Measurements from ENCODE around the gene C1orf210. TPM values are rescaled to one million over a fixed set of nuclear protein-coding genes. Genes with fewer than 3 reads are reported as not detected.

The C1orf210 gene
- total and polyA plus RNA-seq, 2 of the 13 experiments (the other 11 are each of a cell fraction or from before 2014, with no cell fraction given) = 0.49 to 5.1 TPM

DNA sequence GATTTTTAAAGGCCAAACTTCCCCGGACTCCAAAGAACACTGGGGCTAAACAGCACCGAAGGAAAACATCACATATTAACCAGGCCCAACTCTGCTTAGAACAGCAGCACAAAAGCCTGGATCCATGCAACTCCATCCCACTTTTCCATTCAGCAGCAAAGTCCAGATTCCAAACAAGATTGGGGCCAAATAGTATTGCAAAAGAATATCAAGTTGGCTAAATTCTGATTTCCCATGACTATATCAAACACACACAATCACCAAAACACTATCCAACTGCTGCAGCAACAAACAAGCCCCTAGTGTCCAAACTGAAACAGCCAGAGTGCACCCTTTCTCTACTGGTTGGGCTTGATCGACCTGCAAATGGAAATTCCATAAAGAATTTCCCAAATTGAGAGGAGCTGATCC lies 35.0 kb downstream of the C1orf210 start:
- intact Hi-C loops (cut with micrococcal nuclease; ENCODE audit: unreplicated experiment) (no loop called here), in situ Hi-C loops (cut with HindIII; ENCODE audit: extremely low pct_ligation_motif_present, low pct_unique_long_range_greater_than_20kb) (no loop called here)
- Histone ChIP-seq H3K4me1 (ENCODE audit: insufficient read depth, low read length) (peaks cover 13% of the 10 kb centered on the region; the same call in 1 of the 2 replicates), H3K79me2 (ENCODE audit: insufficient read depth, low read length) (no peaks in the 10 kb centered on the region), H3K4me3 (replicated peaks in 1 of 3; ENCODE audit: insufficient read depth in 1 of 3, low read depth in 2 of 3, low read length in 3 of 3) (no peak overlapping the region), H3K27ac (ENCODE audit: extremely low read length, insufficient read depth, low read length) (no peak overlapping the region), H3K27me3 (ENCODE audit: control insufficient read depth in 1 of 2, insufficient read depth in 2 of 2, low read length in 2 of 2) (peaks cover 1 to 15% of the 10 kb centered on the region in 2 experiments; a peak in 3 of 5 replicates), H4K20me1 (ENCODE audit: insufficient read depth, low read length) (no peaks in the 10 kb centered on the region), H3K4me2 (ENCODE audit: low read depth, low read length) (no peak overlapping the region), H3K9me3 (ENCODE audit: low read length) (peaks cover 28% of the 10 kb centered on the region), H3K9ac (ENCODE audit: insufficient read depth, low read depth, low read length) (no peak overlapping the region), H2AFZ (ENCODE audit: low read length) (no peak overlapping the region), H3K36me3 (replicated peaks in 1 of 2; ENCODE audit: control insufficient read depth in 1 of 2, insufficient read depth in 2 of 2, low read length in 2 of 2) (no peaks in the 10 kb centered on the region)
- 0% methylated on average over 3 of the region's 3 CpGs for WGBS (ENCODE audit: low lambda C conversion rate)
- ATAC-seq = no peak
- ChIA-PET POLR2A (no interaction called here), CTCF (ENCODE audit: low intra/inter-chr PET ratio, low total read pairs) (no interaction called here)
- FAIRE-seq = no peak
- no TSS peak for BruUV-seq (replicated peaks)
- TF ChIP-seq ZNF230 (CRISPR knock-in tag; IDR thresholded peaks at IDR 0.05) (no peak), ZNF12 (CRISPR knock-in tag; IDR thresholded peaks at IDR 0.05) (peak; percentile 91), ZNF205 (CRISPR knock-in tag; IDR thresholded peaks at IDR 0.05) (no peak), CHD2 (IDR thresholded peaks at IDR 0.05; ENCODE audit: low read depth, low read length) (no peak), ONECUT2 (CRISPR knock-in tag; IDR thresholded peaks at IDR 0.05) (no peak), ZNF326 (CRISPR knock-in tag; IDR thresholded peaks at IDR 0.05; ENCODE audit: borderline replicate concordance) (no peak)
- TF ChIP-seq, protein P1, sequence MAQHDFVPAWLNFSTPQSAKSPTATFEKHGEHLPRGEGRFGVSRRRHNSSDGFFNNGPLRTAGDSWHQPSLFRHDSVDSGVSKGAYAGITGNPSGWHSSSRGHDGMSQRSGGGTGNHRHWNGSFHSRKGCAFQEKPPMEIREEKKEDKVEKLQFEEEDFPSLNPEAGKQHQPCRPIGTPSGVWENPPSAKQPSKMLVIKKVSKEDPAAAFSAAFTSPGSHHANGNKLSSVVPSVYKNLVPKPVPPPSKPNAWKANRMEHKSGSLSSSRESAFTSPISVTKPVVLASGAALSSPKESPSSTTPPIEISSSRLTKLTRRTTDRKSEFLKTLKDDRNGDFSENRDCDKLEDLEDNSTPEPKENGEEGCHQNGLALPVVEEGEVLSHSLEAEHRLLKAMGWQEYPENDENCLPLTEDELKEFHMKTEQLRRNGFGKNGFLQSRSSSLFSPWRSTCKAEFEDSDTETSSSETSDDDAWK (CRISPR knock-in tag; IDR thresholded peaks at IDR 0.05) = no peak
- DNase-seq (ENCODE audit: low spot score) = no peak

DNA sequence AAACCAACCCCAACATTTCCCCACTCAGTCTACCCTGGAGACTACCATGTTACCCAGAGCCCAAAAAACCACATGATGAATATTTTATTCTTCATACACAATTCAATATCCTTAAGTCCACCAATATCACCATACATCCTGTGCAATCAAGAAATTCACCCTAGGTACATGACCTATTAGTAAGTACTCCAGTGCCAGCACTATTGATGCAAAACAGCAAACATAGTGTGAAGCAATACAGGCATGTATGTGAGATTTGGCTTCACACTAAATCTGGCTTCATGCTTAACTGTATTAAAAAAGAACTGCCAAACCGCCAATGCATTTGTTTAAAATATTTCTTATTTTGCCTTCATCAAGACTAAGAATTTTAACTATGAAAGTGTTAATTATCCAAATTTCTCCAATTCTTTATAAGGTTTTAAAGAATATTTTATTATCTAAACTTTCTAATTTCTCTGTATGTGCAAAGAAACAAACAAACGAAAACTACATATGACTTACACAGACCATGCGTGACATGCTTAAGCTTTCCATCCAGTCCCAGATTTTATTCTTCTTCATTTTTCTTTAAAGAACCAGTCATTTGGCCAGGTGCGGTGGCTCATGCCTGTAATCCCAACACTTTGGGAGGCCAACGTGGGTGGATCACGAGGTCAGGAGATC lies 38.0 kb downstream of the C1orf210 start:
- no peak for ATAC-seq
- no peak overlapping the region for H3K4me3 ChIP-seq (replicated peaks in 1 of 3; ENCODE audit: insufficient read depth in 1 of 3, low read depth in 2 of 3, low read length in 3 of 3)
- intact Hi-C loops (cut with micrococcal nuclease; ENCODE audit: unreplicated experiment) = no loop called here
- H3K27ac ChIP-seq (ENCODE audit: extremely low read length, insufficient read depth, low read length) = no peak overlapping the region
- DNase-seq (ENCODE audit: low spot score) = no peak
- peaks cover 28% of the 10 kb centered on the region for H3K9me3 ChIP-seq (ENCODE audit: low read length)
- no peak overlapping the region for H3K4me2 ChIP-seq (ENCODE audit: low read depth, low read length)
- 47% methylated on average over 6 of the region's 6 CpGs for WGBS (ENCODE audit: low lambda C conversion rate)
- no peaks in the 10 kb centered on the region for H3K79me2 ChIP-seq (ENCODE audit: insufficient read depth, low read length)
- ChIA-PET CTCF (ENCODE audit: low intra/inter-chr PET ratio, low total read pairs) (no interaction called here), POLR2A (no interaction called here)
- peaks cover 13% of the 10 kb centered on the region; the same call in 1 of the 2 replicates for H3K4me1 ChIP-seq (ENCODE audit: insufficient read depth, low read length)
- H3K9ac ChIP-seq (ENCODE audit: insufficient read depth, low read depth, low read length) = no peak overlapping the region
- no peaks in the 10 kb centered on the region for H3K36me3 ChIP-seq (replicated peaks in 1 of 2; ENCODE audit: control insufficient read depth in 1 of 2, insufficient read depth in 2 of 2, low read length in 2 of 2)
- BruUV-seq (replicated peaks) = no TSS peak
- in situ Hi-C loops (cut with HindIII; ENCODE audit: extremely low pct_ligation_motif_present, low pct_unique_long_range_greater_than_20kb) = no loop called here
- H2AFZ ChIP-seq (ENCODE audit: low read length) = no peak overlapping the region
- no peak for FAIRE-seq
- H4K20me1 ChIP-seq (ENCODE audit: insufficient read depth, low read length) = no peaks in the 10 kb centered on the region
- H3K27me3 ChIP-seq (ENCODE audit: control insufficient read depth in 1 of 2, insufficient read depth in 2 of 2, low read length in 2 of 2) = peaks cover 0 to 10% of the 10 kb centered on the region in 2 experiments; a peak in 2 of 5 replicates
- TF ChIP-seq CHD4 (IDR thresholded peaks at IDR 0.05; ENCODE audit: borderline replicate concordance, low read length) = no peak
- TF ChIP-seq, protein P2, sequence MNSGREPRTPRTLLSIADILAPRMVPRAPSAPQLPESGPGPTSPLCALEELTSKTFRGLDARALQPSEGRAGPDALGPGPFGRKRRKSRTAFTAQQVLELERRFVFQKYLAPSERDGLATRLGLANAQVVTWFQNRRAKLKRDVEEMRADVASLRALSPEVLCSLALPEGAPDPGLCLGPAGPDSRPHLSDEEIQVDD (CRISPR knock-in tag; IDR thresholded peaks at IDR 0.05; ENCODE audit: borderline replicate concordance) = no peak
- peak; percentile 68 for TF ChIP-seq ZFP36 (IDR thresholded peaks at IDR 0.05; ENCODE audit: borderline replicate concordance, low read depth, low read length, partially characterized antibody)
- TF ChIP-seq IRX3 (CRISPR knock-in tag; IDR thresholded peaks at IDR 0.05; ENCODE audit: borderline replicate concordance, low read depth) = no peak
- TF ChIP-seq, protein P3, sequence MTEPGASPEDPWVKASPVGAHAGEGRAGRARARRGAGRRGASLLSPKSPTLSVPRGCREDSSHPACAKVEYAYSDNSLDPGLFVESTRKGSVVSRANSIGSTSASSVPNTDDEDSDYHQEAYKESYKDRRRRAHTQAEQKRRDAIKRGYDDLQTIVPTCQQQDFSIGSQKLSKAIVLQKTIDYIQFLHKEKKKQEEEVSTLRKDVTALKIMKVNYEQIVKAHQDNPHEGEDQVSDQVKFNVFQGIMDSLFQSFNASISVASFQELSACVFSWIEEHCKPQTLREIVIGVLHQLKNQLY (CRISPR knock-in tag; IDR thresholded peaks at IDR 0.05) = no peak
- peak; percentile 97 for TF ChIP-seq ZNF724P (CRISPR knock-in tag; IDR thresholded peaks at IDR 0.05; ENCODE audit: borderline replicate concordance)
- no peak for TF ChIP-seq PHB2 (IDR thresholded peaks at IDR 0.05; ENCODE audit: partially characterized antibody)
- no peak for TF ChIP-seq TBP (CRISPR knock-in tag; IDR thresholded peaks at IDR 0.05)
- no peak for TF ChIP-seq ZBTB1 (CRISPR knock-in tag; IDR thresholded peaks at IDR 0.05; ENCODE audit: borderline replicate concordance)
- TF ChIP-seq HOXA9 (CRISPR knock-in tag; IDR thresholded peaks at IDR 0.05; ENCODE audit: borderline replicate concordance) = no peak
- TF ChIP-seq ZNF562 (CRISPR knock-in tag; IDR thresholded peaks at IDR 0.05; ENCODE audit: borderline replicate concordance) = no peak
